GM23248 (cell line): Measurements from ENCODE around the gene TEX53. TPM values are rescaled to one million over a fixed set of nuclear protein-coding genes. Genes with fewer than 3 reads are reported as not detected.

ENCODE experiments used
- DNase-seq: peaks from one replicate; pipeline ENCODE4 v3.0.0-alpha.2; 2015
- H2AFZ ChIP-seq: fragments of 200-600 bp; sonication (generic); 2 replicates; pipeline ENCODE4 v1.6.1; 2016; ENCODE audit warnings: antibody characterized with exemption
- H3F3A ChIP-seq: fragments of 200-600 bp; sonication (generic); 2 replicates; pipeline ENCODE4 v1.6.1; 2016; ENCODE audit warnings: mild to moderate bottlenecking, antibody characterized with exemption, mixed run types; ENCODE audit not compliant: insufficient read depth
- H3K27ac ChIP-seq: fragments of 200-600 bp; sonication (generic); 2 replicates; pipeline ENCODE4 v1.5.1; 2016; ENCODE audit warnings: mild to moderate bottlenecking
- H3K27me3 ChIP-seq: fragments of 200-600 bp; sonication (generic); replicated peaks from 2 replicates; pipeline ENCODE4 v1.6.1; 2016; ENCODE audit warnings: mild to moderate bottlenecking; ENCODE audit not compliant: insufficient read depth
- H3K36me3 ChIP-seq: fragments of 200-600 bp; sonication (generic); 2 replicates; pipeline ENCODE4 v1.6.1; 2016; ENCODE audit warnings: low read depth, mild to moderate bottlenecking
- H3K4me1 ChIP-seq: fragments of 200-600 bp; sonication (generic); 2 replicates; pipeline ENCODE4 v1.6.1; 2016; ENCODE audit warnings: mild to moderate bottlenecking; ENCODE audit not compliant: insufficient read depth
- H3K4me2 ChIP-seq: fragments of 200-600 bp; sonication (generic); one replicate; pipeline ENCODE4 v1.6.1; 2016; ENCODE audit warnings: mild to moderate bottlenecking; ENCODE audit not compliant: unreplicated experiment
- H3K4me3 ChIP-seq: fragments of 200-600 bp; sonication (generic); 2 replicates; pipeline ENCODE4 v1.5.1; 2016; ENCODE audit warnings: mild to moderate bottlenecking
- H3K79me2 ChIP-seq: fragments of 200-600 bp; sonication (generic); 2 replicates; pipeline ENCODE4 v1.6.1; 2016; ENCODE audit warnings: mild to moderate bottlenecking; ENCODE audit not compliant: insufficient read depth
- H3K9ac ChIP-seq: fragments of 200-600 bp; sonication (generic); 2 replicates; pipeline ENCODE4 v1.6.1; 2016; ENCODE audit warnings: mild to moderate bottlenecking
- H3K9me2 ChIP-seq: fragments of 200-600 bp; sonication (generic); 2 replicates; pipeline ENCODE4 v1.6.1; 2016; ENCODE audit warnings: mixed run types, mild to moderate bottlenecking, moderate library complexity; ENCODE audit not compliant: insufficient read depth
- H3K9me3 ChIP-seq: fragments of 200-600 bp; sonication (generic); one replicate; pipeline ENCODE4 v1.6.1; 2017; ENCODE audit warnings: low read depth
- H4K20me1 ChIP-seq: fragments of 200-600 bp; sonication (generic); 2 replicates; pipeline ENCODE4 v1.6.0; 2016; ENCODE audit not compliant: insufficient read depth
- EZH2 ChIP-seq: fragments of 200-600 bp; sonication (generic); IDR thresholded peaks from 2 replicates; pipeline ENCODE4 v1.6.1; 2018; ENCODE audit warnings: antibody characterized with exemption, mild to moderate bottlenecking; ENCODE audit not compliant: insufficient read depth, poor library complexity, severe bottlenecking
- EZH2phosphoT487 ChIP-seq: fragments of 200-600 bp; sonication (generic); IDR thresholded peaks from 2 replicates; pipeline ENCODE4 v1.6.1; 2018; ENCODE audit warnings: antibody characterized with exemption, moderate library complexity, mild to moderate bottlenecking, low read depth; ENCODE audit not compliant: insufficient read depth
- WGBS, 2 experiments: methylation state at CpG; one replicate each; pipeline ENCODE4 v1.1.6; 2015 to 2017; ENCODE audit warnings: low lambda C conversion rate in 2 of 2, low coverage in 1 of 2; ENCODE audit errors: missing lambda C conversion rate in 2 of 2; 5-methylcytosine and 5-hydroxymethylcytosine counted together
- in situ Hi-C: fragments of 300-500 bp; cut with MboI; formaldehyde crosslinking; loops from 2 replicates; pipeline ENCODE4 v1.15.0; 2020
- polyA plus RNA-seq: library from polyadenylated mRNA; unstranded; fragments of >200 nt; fragmentation: Nextera tagmentation; extraction: Ambion mirVana; gene quantifications from 2 replicates; pipeline ENCODE4 v1.2.1, GENCODE V29; 2016
- total RNA-seq: library from RNA; depleted of rRNA; stranded (reverse); fragments of >200 nt; shearing (Covaris generic); gene quantifications from 2 replicates; pipeline ENCODE4 v1.2.3, GENCODE V29; 2014

Gene TEX53
- total and polyA plus RNA-seq, 2 experiments from 2014 or later, result not detected

DNA sequence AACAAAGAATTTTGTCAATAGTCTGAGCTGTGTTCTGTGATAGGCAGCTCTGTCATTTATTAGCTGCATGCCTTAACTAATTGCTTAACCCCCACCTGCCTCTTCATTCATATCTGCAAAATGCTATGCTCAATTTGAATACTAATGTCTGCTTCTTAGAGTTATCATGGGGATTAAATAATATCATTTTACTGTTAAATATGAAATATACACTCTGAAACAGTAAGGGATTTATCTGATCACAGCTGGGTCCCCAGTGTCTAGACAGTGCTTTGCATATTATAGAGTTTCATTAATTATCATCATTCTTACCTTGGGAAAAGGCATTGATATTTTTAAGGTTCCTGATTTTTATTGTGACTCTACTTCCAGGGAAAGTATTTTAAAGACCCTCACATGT lies 12.4 kb upstream of the TEX53 start:
- Histone ChIP-seq H3K79me2 (no peaks in the 10 kb centered on the region), H3K9me2 (no peaks in the 10 kb centered on the region), H3K4me2 (no peak overlapping the region), H2AFZ (no peak overlapping the region), H3K4me3 (no peak overlapping the region), H3K27me3 (no peaks in the 10 kb centered on the region), H3K36me3 (no peaks in the 10 kb centered on the region), H4K20me1 (no peaks in the 10 kb centered on the region), H3F3A (0 out of 2 replicates have a peak, but pooled peaks cover 6% of the 10 kb centered on the region), H3K27ac (no peak overlapping the region), H3K9me3 (no peaks in the 10 kb centered on the region), H3K9ac (no peak overlapping the region), H3K4me1 (peaks cover 3% of the 10 kb centered on the region; the same call in 1 of the 2 replicates)
- TF ChIP-seq EZH2 (no peak), EZH2phosphoT487 (no peak)
- in situ Hi-C loops, result no loop called here
- DNase-seq, result no peak

- no peaks in the 10 kb centered on the region for H3K4me1 ChIP-seq
- H3K36me3 ChIP-seq, result no peaks in the 10 kb centered on the region
- no peak for TF ChIP-seq EZH2
- TF ChIP-seq EZH2phosphoT487, result no peak
- H3K27me3 ChIP-seq, result no peaks in the 10 kb centered on the region
- no peaks in the 10 kb centered on the region for H3K9me3 ChIP-seq
- no peak overlapping the region for H2AFZ ChIP-seq
- H3K79me2 ChIP-seq, result no peaks in the 10 kb centered on the region
- H3K4me3 ChIP-seq, result no peak overlapping the region
- H3K27ac ChIP-seq, result no peak overlapping the region
- H3F3A ChIP-seq, result no peaks in the 10 kb centered on the region
- in situ Hi-C loops, result no loop called here
- H3K4me2 ChIP-seq, result no peak overlapping the region
- no peak for DNase-seq
- WGBS, 2 experiments, result 77 to 80% methylated on average over 6 of the region's 6 CpGs
- no peak overlapping the region for H3K9ac ChIP-seq
- H4K20me1 ChIP-seq, result no peaks in the 10 kb centered on the region
- no peaks in the 10 kb centered on the region for H3K9me2 ChIP-seq
Observed at GRCh38 chr9:114668146-114668545, 10.5 kb upstream of the TEX53 start.

DNA sequence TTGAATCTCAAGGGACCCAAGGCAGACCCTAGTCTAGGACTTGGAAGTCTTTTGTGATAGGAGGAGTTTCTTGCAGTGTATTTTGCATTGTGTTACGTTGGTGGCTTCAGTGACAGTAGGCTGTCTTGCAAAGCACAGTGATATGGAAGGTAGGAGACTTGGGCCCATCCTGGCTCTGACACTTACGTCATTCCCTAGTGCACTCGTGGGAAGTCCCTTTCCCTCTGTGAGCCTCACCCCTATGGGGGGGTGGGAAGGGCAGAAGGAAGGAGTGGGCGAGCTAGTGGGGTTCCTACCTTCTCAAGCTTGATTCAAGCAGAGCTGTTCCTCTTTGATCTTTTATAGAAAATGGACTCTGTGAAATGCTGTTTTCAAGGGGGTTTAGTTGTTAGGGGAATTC lies 9.2 kb upstream of the TEX53 start:
- Histone ChIP-seq H3K4me1 (no peaks in the 10 kb centered on the region), H2AFZ (no peak overlapping the region), H3K4me3 (no peak overlapping the region), H3K27ac (no peak overlapping the region), H3K36me3 (no peaks in the 10 kb centered on the region), H3K9me2 (no peaks in the 10 kb centered on the region), H3F3A (no peaks in the 10 kb centered on the region), H3K9ac (no peak overlapping the region), H4K20me1 (no peaks in the 10 kb centered on the region), H3K79me2 (no peaks in the 10 kb centered on the region), H3K27me3 (no peaks in the 10 kb centered on the region), H3K4me2 (no peak overlapping the region), H3K9me3 (no peaks in the 10 kb centered on the region)
- TF ChIP-seq EZH2phosphoT487, result no peak
- TF ChIP-seq EZH2, result no peak
- 63 to 67% methylated on average over 4 of the region's 4 CpGs for WGBS, 2 experiments
- no peak for DNase-seq
- in situ Hi-C loops, result no loop called here

GRCh38 chr9:114666401-114666800 lies 8.8 kb upstream of the TEX53 start:
- Histone ChIP-seq H3K9ac (no peak overlapping the region), H3F3A (no peaks in the 10 kb centered on the region), H3K36me3 (no peaks in the 10 kb centered on the region), H3K79me2 (no peaks in the 10 kb centered on the region), H4K20me1 (no peaks in the 10 kb centered on the region), H3K4me1 (no peaks in the 10 kb centered on the region), H3K27ac (no peak overlapping the region), H2AFZ (no peak overlapping the region), H3K4me3 (no peak overlapping the region), H3K27me3 (no peaks in the 10 kb centered on the region), H3K9me3 (no peaks in the 10 kb centered on the region), H3K4me2 (no peak overlapping the region), H3K9me2 (no peaks in the 10 kb centered on the region)
- TF ChIP-seq EZH2phosphoT487, result no peak
- no peak for TF ChIP-seq EZH2
- no peak for DNase-seq
- WGBS, 2 experiments, result 99% methylated on average over 5 of the region's 5 CpGs
- in situ Hi-C loops, result no loop called here

GRCh38 chr9:114664181-114664580 lies 6.6 kb upstream of the TEX53 start:
- in situ Hi-C loops, result no loop called here
- Histone ChIP-seq H4K20me1 (no peaks in the 10 kb centered on the region), H3K79me2 (no peaks in the 10 kb centered on the region), H3K36me3 (no peaks in the 10 kb centered on the region), H2AFZ (no peak overlapping the region), H3F3A (no peaks in the 10 kb centered on the region), H3K27ac (no peak overlapping the region), H3K9me2 (no peaks in the 10 kb centered on the region), H3K4me2 (no peak overlapping the region), H3K4me1 (no peaks in the 10 kb centered on the region), H3K9me3 (no peaks in the 10 kb centered on the region), H3K4me3 (no peak overlapping the region), H3K9ac (no peak overlapping the region), H3K27me3 (no peaks in the 10 kb centered on the region)
- no peak for DNase-seq
- TF ChIP-seq EZH2phosphoT487 (no peak), EZH2 (no peak)
- 78 to 79% methylated on average over 3 of the region's 3 CpGs for WGBS, 2 experiments
